Left renal cortex interstitium (tissue), 4 donors: ENCODE measurements around the gene IER5. TPM values are rescaled to one million over a fixed set of nuclear protein-coding genes. Genes with fewer than 3 reads are reported as not detected.

Experiments used
- polyA plus RNA-seq, 4 donors: library from polyadenylated mRNA; unstranded; fragments of 120-200 nt; gene quantifications; one replicate each; pipeline ENCODE4 v1.2.1, GENCODE V29; 2013; ENCODE audit not compliant: insufficient read length in 4 of 4

IER5 gene
- polyA plus RNA-seq, 4 donors: 5.8 to 7.9 (median 6.3) TPM

Other genes with a start within 250 kb of the IER5 start
- 10 to 100 TPM in 2 of 4 donors, 1 to 10 TPM in 2; 8.3 to 13.5 (median 10.3) TPM for gene KIAA1614, start 175.8 kb upstream of the IER5 start, polyA plus RNA-seq
- 10 to 100 TPM; 27.1 to 29.0 (median 27.9) TPM for gene STX6, start 65.8 kb upstream of the IER5 start, polyA plus RNA-seq
- 1 to 10 TPM; 3.4 to 6.6 (median 4.9) TPM for gene MR1, start 54.7 kb upstream of the IER5 start, polyA plus RNA-seq